NOMO-1 treated with dmso at 0.1 percent for 144 hours (cell line): ENCODE results near the gene CSTA.
A peak's percentile ranks its signal among the peaks of the same experiment; 100 is the strongest.

Source experiments
- DNase-seq: peaks from one replicate; lab custom pipeline; 2025; ENCODE audit not compliant: unreplicated experiment; lab: John Stamatoyannopoulos, UW

The CSTA gene

DNA sequence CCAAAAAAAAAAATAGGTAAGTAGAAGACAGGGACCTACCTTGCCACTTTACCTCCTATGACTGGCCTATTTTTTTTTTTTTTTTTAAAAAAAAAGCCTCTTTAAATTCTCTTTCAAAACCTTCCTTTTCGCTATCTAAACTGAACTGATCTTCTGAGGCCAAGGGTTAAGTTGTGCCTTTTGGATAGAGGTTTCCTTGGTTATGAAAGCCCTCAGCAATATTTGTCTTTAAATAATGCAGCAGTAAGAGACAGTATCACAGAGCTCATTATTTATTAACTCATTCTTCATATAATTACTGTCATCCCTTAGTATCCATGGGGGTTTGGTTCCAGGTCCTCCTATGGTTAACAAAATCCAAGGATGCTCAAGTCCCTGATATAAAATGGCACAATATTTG lies 49.0 kb downstream of the CSTA start:
- DNase-seq = no peak

DNA sequence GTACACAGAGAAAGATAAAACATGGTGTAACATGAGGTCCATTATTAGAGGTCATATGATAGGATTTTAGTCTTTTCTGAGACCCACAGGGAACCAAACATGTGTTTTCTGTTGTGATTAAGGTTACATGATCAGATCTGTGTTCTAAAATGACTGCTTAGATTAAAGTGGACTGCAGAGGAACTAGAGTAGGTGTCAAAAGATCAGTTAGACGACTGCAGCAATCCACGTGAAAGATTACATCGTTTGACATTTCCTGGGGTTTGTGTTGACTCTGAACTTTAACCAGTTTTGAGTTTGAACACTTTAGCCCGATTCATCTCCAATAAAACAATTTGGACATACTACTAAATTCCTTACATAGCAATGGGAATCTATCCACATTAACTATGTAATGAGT lies 52.9 kb downstream of the CSTA start:
- DNase-seq = no peak

- peak; percentile 77 for DNase-seq
Observed at GRCh38 chr3:122382888-122383666, 58.0 kb downstream of the CSTA start, which contains the start of gene MIX23. MIX23 (minus strand) TSS chr3:122383231; CDS start chr3:122383224, 7 bp downstream.

GRCh38 chr3:122383771-122384697 lies 59.0 kb downstream of the CSTA start, which contains the start of gene FAM162A:
FAM162A (plus strand) TSS chr3:122384182; CDS start chr3:122384266, 84 bp downstream.
- peak; percentile 95 for DNase-seq

DNA sequence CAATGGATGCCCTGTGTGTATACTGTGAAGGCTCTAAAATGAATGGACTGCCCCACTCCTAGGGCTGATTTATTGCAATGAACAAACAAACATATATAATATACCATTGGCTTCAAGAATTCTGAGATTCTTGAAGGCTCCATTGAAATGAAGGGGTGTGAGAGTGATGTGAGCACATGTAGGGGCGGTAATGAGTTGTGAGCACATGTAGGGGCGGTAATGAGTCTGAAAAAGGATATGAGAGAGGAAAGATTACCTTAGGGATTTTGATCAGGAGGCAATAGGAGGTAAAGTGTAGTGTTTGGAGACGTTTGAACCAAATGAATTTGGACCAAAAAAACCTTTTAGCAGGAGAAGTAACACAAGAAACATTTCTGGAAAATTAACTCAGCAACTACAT lies 62.7 kb downstream of the CSTA start:
- no peak for DNase-seq

DNA sequence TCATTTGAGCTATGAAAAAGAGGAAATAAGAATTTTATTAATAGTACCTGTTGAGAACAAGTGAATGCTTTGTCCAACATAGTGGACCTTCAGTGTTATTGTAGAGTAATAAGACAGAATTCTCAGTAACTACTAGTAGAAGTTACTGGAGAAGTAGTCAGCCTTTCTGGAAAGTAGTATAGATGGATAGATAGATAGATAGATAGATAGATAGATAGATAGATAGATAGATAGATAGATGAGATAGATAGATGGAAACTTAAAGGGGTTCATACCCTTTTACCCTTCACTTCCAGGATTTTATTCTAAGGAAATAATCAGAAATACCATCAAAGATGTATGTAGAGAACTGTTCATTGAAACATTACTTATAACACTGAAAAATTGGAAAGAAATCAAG lies 64.1 kb downstream of the CSTA start:
- no peak for DNase-seq

DNA sequence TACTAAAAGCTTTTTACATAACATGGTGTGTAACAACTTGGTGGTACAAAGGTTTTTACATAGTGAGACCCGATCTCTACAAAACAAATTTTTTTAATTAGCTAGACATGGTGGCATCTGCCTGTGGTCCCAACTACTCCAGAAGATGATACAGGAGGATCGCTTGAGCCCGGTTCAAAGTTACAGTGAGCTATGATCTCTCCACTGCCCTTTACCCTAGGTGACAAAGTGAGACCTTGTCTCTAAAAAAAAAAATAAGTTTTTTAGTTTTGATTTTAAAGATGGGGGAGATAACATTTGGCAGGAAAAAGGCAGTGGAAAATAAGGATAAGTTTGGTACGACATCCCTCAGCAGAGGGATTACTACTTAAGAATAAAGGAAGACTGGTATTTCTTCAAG lies 64.8 kb downstream of the CSTA start:
- no peak for DNase-seq

- no peak for DNase-seq
Observed at GRCh38 chr3:122390665-122391064, 65.6 kb downstream of the CSTA start.
